ENCODE results near the gene ZNRF2.

DNA sequence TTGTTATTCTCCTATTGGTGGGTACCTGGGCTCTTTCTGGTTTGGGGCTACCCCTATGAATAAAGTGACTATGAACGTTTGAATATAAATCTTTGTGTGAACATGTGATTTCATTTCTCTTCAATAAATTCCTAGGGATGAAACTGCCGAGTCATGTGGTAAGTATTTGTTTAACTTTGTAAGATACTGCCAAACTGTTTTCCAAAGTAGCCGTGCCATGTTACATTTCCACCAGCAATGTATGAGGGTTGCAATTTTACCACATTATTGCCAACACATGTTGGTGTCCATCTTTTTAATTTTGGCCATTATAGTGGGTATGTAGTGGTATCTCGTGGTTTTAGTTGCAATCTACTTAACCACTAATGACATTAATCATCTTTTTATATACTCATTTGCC, 94.7 kb downstream of the ZNRF2 start:
- no peak for TF ChIP-seq POLR2A (IDR thresholded peaks at IDR 0.05)
- TF ChIP-seq, protein P1, sequence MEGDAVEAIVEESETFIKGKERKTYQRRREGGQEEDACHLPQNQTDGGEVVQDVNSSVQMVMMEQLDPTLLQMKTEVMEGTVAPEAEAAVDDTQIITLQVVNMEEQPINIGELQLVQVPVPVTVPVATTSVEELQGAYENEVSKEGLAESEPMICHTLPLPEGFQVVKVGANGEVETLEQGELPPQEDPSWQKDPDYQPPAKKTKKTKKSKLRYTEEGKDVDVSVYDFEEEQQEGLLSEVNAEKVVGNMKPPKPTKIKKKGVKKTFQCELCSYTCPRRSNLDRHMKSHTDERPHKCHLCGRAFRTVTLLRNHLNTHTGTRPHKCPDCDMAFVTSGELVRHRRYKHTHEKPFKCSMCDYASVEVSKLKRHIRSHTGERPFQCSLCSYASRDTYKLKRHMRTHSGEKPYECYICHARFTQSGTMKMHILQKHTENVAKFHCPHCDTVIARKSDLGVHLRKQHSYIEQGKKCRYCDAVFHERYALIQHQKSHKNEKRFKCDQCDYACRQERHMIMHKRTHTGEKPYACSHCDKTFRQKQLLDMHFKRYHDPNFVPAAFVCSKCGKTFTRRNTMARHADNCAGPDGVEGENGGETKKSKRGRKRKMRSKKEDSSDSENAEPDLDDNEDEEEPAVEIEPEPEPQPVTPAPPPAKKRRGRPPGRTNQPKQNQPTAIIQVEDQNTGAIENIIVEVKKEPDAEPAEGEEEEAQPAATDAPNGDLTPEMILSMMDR (IDR thresholded peaks at IDR 0.05): no peak

All from tibial nerve (tissue), 3 donors.